GM18907 (cell line): ENCODE data around the gene APP.
"Not testable (repeated sequence)": the region's sequence is repeated elsewhere in the genome, so short reads cannot be mapped to it uniquely, and the experiment has no call there.

Experiments used
- ATAC-seq: cut with Tn5 transposase; IDR thresholded peaks from one replicate; pipeline ENCODE4 v1.9.1; 2021; ENCODE audit warnings: mild to moderate bottlenecking, moderate library complexity; ENCODE audit not compliant: unreplicated experiment

APP gene

GRCh38 chr21:25955646-25956045 is 214.9 kb downstream of the APP start:
- ATAC-seq, result no peak

GRCh38 chr21:25953659-25954058 is 216.9 kb downstream of the APP start:
- ATAC-seq, result no peak

- ATAC-seq, result no peak
These were observed 217.4 kb downstream of the APP start for GRCh38 chr21:25953196-25953595.

- ATAC-seq, result no peak
These were observed 218.3 kb downstream of the APP start for GRCh38 chr21:25952306-25952705.

- no peak for ATAC-seq
These were observed 220.9 kb downstream of the APP start for GRCh38 chr21:25949701-25950100.

- no peak for ATAC-seq
These were observed 225.8 kb downstream of the APP start for GRCh38 chr21:25944672-25945213.

GRCh38 chr21:25944082-25944481 is 226.5 kb downstream of the APP start:
- no peak for ATAC-seq

- ATAC-seq, result no peak
These were observed 228.4 kb downstream of the APP start for GRCh38 chr21:25942135-25942534.

GRCh38 chr21:25939396-25939761 is 231.2 kb downstream of the APP start:
- no peak for ATAC-seq

GRCh38 chr21:25938658-25939395 is 231.7 kb downstream of the APP start:
- ATAC-seq, result no peak

GRCh38 chr21:25936776-25937175 is 233.8 kb downstream of the APP start:
- no peak for ATAC-seq

GRCh38 chr21:25934771-25935224 is 235.8 kb downstream of the APP start:
- no peak for ATAC-seq

GRCh38 chr21:25934130-25934529 is 236.4 kb downstream of the APP start:
- ATAC-seq, result no peak

GRCh38 chr21:25931765-25932164 is 238.8 kb downstream of the APP start:
- no peak for ATAC-seq

- ATAC-seq, result no peak
These were observed 240.6 kb downstream of the APP start for GRCh38 chr21:25929856-25930520.

- ATAC-seq, result no peak
These were observed 243.2 kb downstream of the APP start for GRCh38 chr21:25927195-25927880.

GRCh38 chr21:25925936-25926335 is 244.6 kb downstream of the APP start:
- no peak for ATAC-seq

GRCh38 chr21:25925064-25925800 is 245.3 kb downstream of the APP start:
- no peak for ATAC-seq

- not testable (repeated sequence) for ATAC-seq
These were observed 252.4 kb downstream of the APP start for GRCh38 chr21:25918152-25918551.

- no peak for ATAC-seq
These were observed 254.3 kb downstream of the APP start for GRCh38 chr21:25916226-25916625.

- no peak for ATAC-seq
These were observed 257.1 kb downstream of the APP start for GRCh38 chr21:25913479-25913878.
